ENCODE measurements around the gene NFATC1. TPM values are rescaled to one million over a fixed set of nuclear protein-coding genes. Genes with fewer than 3 reads are reported as not detected.

NFATC1 gene
- total RNA-seq, 1 donor from 2014 or later = 64.1 TPM

DNA sequence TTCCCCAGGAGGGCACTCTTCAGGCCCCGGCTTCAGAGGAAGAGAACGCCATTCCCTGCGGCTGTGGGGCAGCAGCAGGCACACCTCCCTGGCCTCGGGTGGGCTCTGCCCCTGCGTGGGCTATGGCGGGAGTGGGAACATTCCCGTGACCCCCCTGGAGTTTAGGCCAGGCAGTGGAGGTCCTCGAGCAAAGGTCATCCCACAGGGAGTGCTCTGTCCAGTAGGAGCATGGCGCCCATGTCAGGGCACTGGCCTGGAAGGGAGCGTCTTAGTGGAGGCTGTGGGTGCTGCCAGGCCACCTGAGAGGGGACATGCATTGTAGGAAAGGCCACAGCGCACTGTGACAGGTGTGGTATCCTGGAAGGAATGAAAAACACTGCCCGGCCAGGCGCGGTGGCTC lies 9.2 kb upstream of the NFATC1 start:
- TF ChIP-seq CTCF (IDR thresholded peaks at IDR 0.05) = no peak
- H3K27me3 ChIP-seq = no peaks in the 10 kb centered on the region
- no peak for DNase-seq (ENCODE audit: low spot score in 2 of 2)
- H3K4me1 ChIP-seq = no peaks in the 10 kb centered on the region
- no peaks in the 10 kb centered on the region for H3K9me3 ChIP-seq
- intact Hi-C loops (cut with DNase I) = no loop called here
- H3K27ac ChIP-seq = no peak overlapping the region
- H3K36me3 ChIP-seq = no peaks in the 10 kb centered on the region
- H3K4me3 ChIP-seq = no peak overlapping the region

GRCh38 chr18:79387214-79387613 lies 8.5 kb upstream of the NFATC1 start:
- H3K27ac ChIP-seq = no peak overlapping the region
- no peaks in the 10 kb centered on the region for H3K4me1 ChIP-seq
- no peaks in the 10 kb centered on the region for H3K27me3 ChIP-seq
- H3K9me3 ChIP-seq = no peaks in the 10 kb centered on the region
- intact Hi-C loops (cut with DNase I) = no loop called here
- no peak for TF ChIP-seq CTCF (IDR thresholded peaks at IDR 0.05)
- DNase-seq (ENCODE audit: low spot score in 2 of 2) = no peak
- H3K4me3 ChIP-seq = no peak overlapping the region
- no peaks in the 10 kb centered on the region for H3K36me3 ChIP-seq

GRCh38 chr18:79387615-79388014 lies 8.1 kb upstream of the NFATC1 start:
- intact Hi-C loops (cut with DNase I) = no loop called here

GRCh38 chr18:79388043-79388442 lies 7.7 kb upstream of the NFATC1 start:
- no peak overlapping the region for H3K4me3 ChIP-seq
- intact Hi-C loops (cut with DNase I) = no loop called here
- TF ChIP-seq CTCF (IDR thresholded peaks at IDR 0.05) = no peak
- peaks cover 0 to 4% of the 10 kb centered on the region in 2 donors for H3K4me1 ChIP-seq
- H3K36me3 ChIP-seq = no peaks in the 10 kb centered on the region
- no peak for DNase-seq (ENCODE audit: low spot score in 2 of 2)
- H3K9me3 ChIP-seq = no peaks in the 10 kb centered on the region
- H3K27me3 ChIP-seq = no peaks in the 10 kb centered on the region
- H3K27ac ChIP-seq = no peak overlapping the region

More at GRCh38 chr18:79387615-79388014, 8.1 kb upstream of the NFATC1 start:
- Histone ChIP-seq H3K27ac (no peak overlapping the region), H3K4me1 (no peaks in the 10 kb centered on the region), H3K4me3 (no peak overlapping the region), H3K9me3 (no peaks in the 10 kb centered on the region), H3K36me3 (no peaks in the 10 kb centered on the region), H3K27me3 (no peaks in the 10 kb centered on the region)
- no peak for TF ChIP-seq CTCF (IDR thresholded peaks at IDR 0.05)
- no peak for DNase-seq (ENCODE audit: low spot score in 2 of 2)

GRCh38 chr18:79389689-79390088 lies 6.0 kb upstream of the NFATC1 start:
- no peaks in the 10 kb centered on the region for H3K36me3 ChIP-seq
- DNase-seq (ENCODE audit: low spot score in 2 of 2) = no peak
- H3K4me1 ChIP-seq = peaks cover 2 to 10% of the 10 kb centered on the region in 2 donors
- no peak overlapping the region for H3K4me3 ChIP-seq
- H3K27me3 ChIP-seq = no peaks in the 10 kb centered on the region
- no peak for TF ChIP-seq CTCF (IDR thresholded peaks at IDR 0.05)
- no peak overlapping the region for H3K27ac ChIP-seq
- intact Hi-C loops (cut with DNase I) = loop anchor here (10.0 kb wide), 3 partner anchors 595 to 715 kb away; partner anchors contain the start of genes ADNP2, RBFA and TXNL4A
- no peaks in the 10 kb centered on the region for H3K9me3 ChIP-seq

DNA sequence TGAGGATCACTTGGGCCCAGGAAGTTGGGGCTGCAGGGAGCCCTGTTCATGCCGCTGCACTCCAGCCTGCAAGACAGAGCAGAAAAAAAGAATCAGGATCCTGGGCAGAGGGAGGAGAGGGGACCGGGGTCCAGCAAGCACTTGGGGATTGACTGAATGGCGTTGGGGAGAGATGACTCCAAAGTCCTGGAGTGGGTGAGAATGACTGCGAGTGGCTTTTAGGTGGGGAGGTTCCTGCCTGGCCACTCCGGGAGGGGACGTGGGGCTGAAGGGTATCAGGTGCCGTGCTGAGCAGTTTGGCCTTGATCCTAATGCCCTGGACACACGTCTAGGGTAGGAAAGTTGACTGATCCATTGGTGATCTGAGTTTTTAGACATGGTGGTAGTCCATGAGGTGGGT lies 3.5 kb upstream of the NFATC1 start:
- Histone ChIP-seq H3K9me3 (no peaks in the 10 kb centered on the region), H3K27me3 (no peaks in the 10 kb centered on the region), H3K27ac (peak overlapping the region; percentile 98 to 99), H3K4me1 (peaks cover 5 to 16% of the 10 kb centered on the region in 2 donors), H3K36me3 (no peaks in the 10 kb centered on the region), H3K4me3 (no peak overlapping the region)
- no peak for TF ChIP-seq CTCF (IDR thresholded peaks at IDR 0.05)
- intact Hi-C loops (cut with DNase I) = loop anchor here (10.0 kb wide), 3 partner anchors 593 to 713 kb away; partner anchors contain the start of genes ADNP2, RBFA and TXNL4A
- DNase-seq (ENCODE audit: low spot score in 2 of 2) = no peak

All from ascending aorta (tissue), 2 donors.